Measurements from ENCODE around the gene ALDH18A1. TPM values are rescaled to one million over a fixed set of nuclear protein-coding genes. Genes with fewer than 3 reads are reported as not detected.

ALDH18A1 gene
- total and polyA plus RNA-seq, 2 donors (not counting 3 experiments of a cell fraction or from before 2014, with no cell fraction given) = 53.2 to 92.6 TPM

- Histone ChIP-seq H3K9me3 (replicated peaks; ENCODE audit: control insufficient read depth, insufficient read depth, low read length) (no peaks in the 10 kb centered on the region), H4K20me1 (replicated peaks; ENCODE audit: control insufficient read depth, extremely low read depth, insufficient read depth, low read length) (no peaks in the 10 kb centered on the region), H3K79me2 (ENCODE audit: control insufficient read depth, insufficient read depth, low read length) (no peaks in the 10 kb centered on the region), H3K4me2 (ENCODE audit: insufficient read depth, low read length) (no peak overlapping the region), H3K4me1 (ENCODE audit: control insufficient read depth, extremely low read depth, insufficient read depth, low read length) (no peaks in the 10 kb centered on the region), H3K9ac (replicated peaks; ENCODE audit: extremely low read depth, insufficient read depth, low read length) (no peak overlapping the region), H3K36me3 (ENCODE audit: control insufficient read depth in 2 of 2, extremely low read depth in 1 of 2, insufficient read depth in 2 of 2, low read length in 2 of 2) (no peaks in the 10 kb centered on the region), H3K27me3 (ENCODE audit: control insufficient read depth in 2 of 2, insufficient read depth in 2 of 2, low read length in 2 of 2) (peaks cover 7 to 15% of the 10 kb centered on the region in 2 experiments), H3K4me3 (replicated peaks in 1 of 3; ENCODE audit: insufficient read depth in 1 of 3, low read depth in 1 of 3, low read length in 3 of 3) (no peak overlapping the region), H3K27ac (ENCODE audit: insufficient read depth, low read depth, low read length) (no peak overlapping the region), H3K9me1 (replicated peaks; ENCODE audit: control insufficient read depth, extremely low read depth, insufficient read depth, low read length) (no peaks in the 10 kb centered on the region), H2AFZ (ENCODE audit: low read depth, low read length) (no peak overlapping the region)
- DNase-seq (ENCODE audit: low read depth, low spot score) = no peak
- no peak for FAIRE-seq
- no TSS peak for BruUV-seq (replicated peaks)
- POLR2A ChIA-PET = no interaction called here
- CTCF ChIA-PET = interaction anchor here (1.0 to 2.7 kb wide), 4 partner anchors 9 to 129 kb away, joined by 3 to 9 read pairs (median 4); no protein-coding TSS in a partner anchor
- TF ChIP-seq POLR2AphosphoS5 (IDR thresholded peaks at IDR 0.05; ENCODE audit: insufficient read depth, low read depth, low read length) (no peak), MYC (IDR thresholded peaks at IDR 0.05; ENCODE audit: low read depth, low read length) (no peak), POLR2A (IDR thresholded peaks at IDR 0.05; ENCODE audit: low read depth, low read length) (no peak), FOS (IDR thresholded peaks at IDR 0.05; ENCODE audit: borderline replicate concordance, insufficient read depth, low read length) (no peak), GATA2 (IDR thresholded peaks at IDR 0.05; ENCODE audit: insufficient read depth, insufficient read length, low read depth, low read length) (no peak), JUN (IDR thresholded peaks at IDR 0.05; ENCODE audit: borderline replicate concordance, insufficient read depth, insufficient read length, low read depth) (no peak), EZH2 (IDR thresholded peaks at IDR 0.05; ENCODE audit: borderline replicate concordance, low read depth, low read length, severe bottlenecking) (no peak)
- TF ChIP-seq, protein P1, sequence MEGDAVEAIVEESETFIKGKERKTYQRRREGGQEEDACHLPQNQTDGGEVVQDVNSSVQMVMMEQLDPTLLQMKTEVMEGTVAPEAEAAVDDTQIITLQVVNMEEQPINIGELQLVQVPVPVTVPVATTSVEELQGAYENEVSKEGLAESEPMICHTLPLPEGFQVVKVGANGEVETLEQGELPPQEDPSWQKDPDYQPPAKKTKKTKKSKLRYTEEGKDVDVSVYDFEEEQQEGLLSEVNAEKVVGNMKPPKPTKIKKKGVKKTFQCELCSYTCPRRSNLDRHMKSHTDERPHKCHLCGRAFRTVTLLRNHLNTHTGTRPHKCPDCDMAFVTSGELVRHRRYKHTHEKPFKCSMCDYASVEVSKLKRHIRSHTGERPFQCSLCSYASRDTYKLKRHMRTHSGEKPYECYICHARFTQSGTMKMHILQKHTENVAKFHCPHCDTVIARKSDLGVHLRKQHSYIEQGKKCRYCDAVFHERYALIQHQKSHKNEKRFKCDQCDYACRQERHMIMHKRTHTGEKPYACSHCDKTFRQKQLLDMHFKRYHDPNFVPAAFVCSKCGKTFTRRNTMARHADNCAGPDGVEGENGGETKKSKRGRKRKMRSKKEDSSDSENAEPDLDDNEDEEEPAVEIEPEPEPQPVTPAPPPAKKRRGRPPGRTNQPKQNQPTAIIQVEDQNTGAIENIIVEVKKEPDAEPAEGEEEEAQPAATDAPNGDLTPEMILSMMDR (IDR thresholded peaks at IDR 0.05; ENCODE audit: extremely low read depth in 1 of 2, insufficient read depth in 1 of 2, low read depth in 1 of 2, low read length in 2 of 2) = no peak
- TF ChIP-seq, protein P2, sequence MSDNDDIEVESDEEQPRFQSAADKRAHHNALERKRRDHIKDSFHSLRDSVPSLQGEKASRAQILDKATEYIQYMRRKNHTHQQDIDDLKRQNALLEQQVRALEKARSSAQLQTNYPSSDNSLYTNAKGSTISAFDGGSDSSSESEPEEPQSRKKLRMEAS (IDR thresholded peaks at IDR 0.05; ENCODE audit: insufficient read depth, insufficient read length) = no peak
- intact Hi-C loops (cut with micrococcal nuclease) (no loop called here), dilution Hi-C loops (cut with MboI; ENCODE audit: extremely low pct_ligation_motif_present, low sequenced_read_pairs) (no loop called here)
Measured at GRCh38 chr10:95573964-95574604, 82.4 kb downstream of the ALDH18A1 start.
